Measurements from ENCODE around the gene CACNB3.
"Not testable (repeated sequence)": the region's sequence is repeated elsewhere in the genome, so short reads cannot be mapped to it uniquely, and the experiment has no call there.

DNA sequence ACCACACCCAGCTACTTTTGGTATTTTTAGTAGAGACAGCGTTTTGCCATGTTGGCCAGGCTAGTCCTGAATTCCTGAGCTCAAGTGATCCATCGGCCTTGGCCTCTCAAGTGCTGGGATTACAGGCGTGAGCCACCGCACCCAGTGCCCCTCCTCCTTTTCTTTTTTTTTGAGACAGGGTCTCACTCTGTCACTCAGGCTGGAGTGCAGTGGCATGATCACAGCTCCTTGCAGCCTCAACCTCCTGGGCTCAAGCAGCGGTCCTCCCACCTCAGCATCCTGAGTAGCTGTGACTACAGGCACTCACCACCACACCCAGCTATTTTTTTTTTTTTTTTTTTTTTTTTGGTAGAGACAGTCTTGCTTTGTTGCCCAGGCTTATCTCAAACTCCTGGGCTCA lies 41.9 kb downstream of the CACNB3 start:
- TF ChIP-seq CTCF, POLR2AphosphoS5, POLR2A (IDR thresholded peaks at IDR 0.05): not testable (repeated sequence)

Data from prostate gland (tissue), 2 donors.